Mammary epithelial cell (primary cell): Measurements from ENCODE around the gene DPP10.

Experiments used
- EZH2 ChIP-seq: IDR thresholded peaks from 2 replicates; pipeline ENCODE4 v1.6.1; 2012; ENCODE audit warnings: low read length, inconsistent platforms, borderline replicate concordance
- TF ChIP-seq, protein P1 (sequence below), 2 donors: IDR thresholded peaks in 1 of 2; conservative IDR thresholded peaks in 1 of 2; 2 replicates each; pipeline ENCODE4 v1.5.1; 2011 to 2012; ENCODE audit warnings: inconsistent platforms in 2 of 2, low read length in 2 of 2, mild to moderate bottlenecking in 2 of 2, control low read depth in 1 of 2, low read depth in 1 of 2; ENCODE audit not compliant: insufficient read depth in 1 of 2; ENCODE audit errors: extremely low read depth in 1 of 2

DNA sequence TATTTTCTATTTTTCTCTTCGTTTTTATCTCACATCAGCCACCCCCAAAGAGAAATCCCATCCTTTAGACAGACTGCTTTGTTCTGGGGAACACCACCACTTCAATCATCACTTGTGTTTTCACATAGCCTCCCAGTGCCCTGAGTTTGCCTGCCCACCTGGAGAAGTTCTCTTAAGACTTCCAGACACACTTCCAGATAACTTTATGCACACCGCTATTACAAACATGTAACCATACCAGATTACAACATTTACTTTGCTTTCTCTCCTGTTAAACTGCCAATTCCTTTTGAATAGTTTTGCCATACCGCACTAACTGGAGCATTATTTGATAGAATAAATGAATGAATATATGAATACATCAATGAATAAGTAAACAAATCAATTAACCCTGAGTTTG, 1353.6 kb downstream of the DPP10 start:
- TF ChIP-seq, protein P1, sequence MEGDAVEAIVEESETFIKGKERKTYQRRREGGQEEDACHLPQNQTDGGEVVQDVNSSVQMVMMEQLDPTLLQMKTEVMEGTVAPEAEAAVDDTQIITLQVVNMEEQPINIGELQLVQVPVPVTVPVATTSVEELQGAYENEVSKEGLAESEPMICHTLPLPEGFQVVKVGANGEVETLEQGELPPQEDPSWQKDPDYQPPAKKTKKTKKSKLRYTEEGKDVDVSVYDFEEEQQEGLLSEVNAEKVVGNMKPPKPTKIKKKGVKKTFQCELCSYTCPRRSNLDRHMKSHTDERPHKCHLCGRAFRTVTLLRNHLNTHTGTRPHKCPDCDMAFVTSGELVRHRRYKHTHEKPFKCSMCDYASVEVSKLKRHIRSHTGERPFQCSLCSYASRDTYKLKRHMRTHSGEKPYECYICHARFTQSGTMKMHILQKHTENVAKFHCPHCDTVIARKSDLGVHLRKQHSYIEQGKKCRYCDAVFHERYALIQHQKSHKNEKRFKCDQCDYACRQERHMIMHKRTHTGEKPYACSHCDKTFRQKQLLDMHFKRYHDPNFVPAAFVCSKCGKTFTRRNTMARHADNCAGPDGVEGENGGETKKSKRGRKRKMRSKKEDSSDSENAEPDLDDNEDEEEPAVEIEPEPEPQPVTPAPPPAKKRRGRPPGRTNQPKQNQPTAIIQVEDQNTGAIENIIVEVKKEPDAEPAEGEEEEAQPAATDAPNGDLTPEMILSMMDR (conservative IDR thresholded peaks at IDR 0.05 in 1 of 2, IDR thresholded peaks at IDR 0.05 in 1 of 2; ENCODE audit: extremely low read depth in 1 of 2, insufficient read depth in 1 of 2, low read depth in 1 of 2, low read length in 2 of 2) = no peak
- no peak for TF ChIP-seq EZH2
